GM19467 (cell line): ENCODE results near the gene KRTAP2-3.
"Not testable (repeated sequence)": the region's sequence is repeated elsewhere in the genome, so short reads cannot be mapped to it uniquely, and the experiment has no call there.

Experiments used
- ATAC-seq: cut with Tn5 transposase; IDR thresholded peaks from one replicate; pipeline ENCODE4 v1.9.1; 2021; ENCODE audit warnings: mild to moderate bottlenecking, moderate library complexity; ENCODE audit not compliant: unreplicated experiment

The KRTAP2-3 gene

DNA sequence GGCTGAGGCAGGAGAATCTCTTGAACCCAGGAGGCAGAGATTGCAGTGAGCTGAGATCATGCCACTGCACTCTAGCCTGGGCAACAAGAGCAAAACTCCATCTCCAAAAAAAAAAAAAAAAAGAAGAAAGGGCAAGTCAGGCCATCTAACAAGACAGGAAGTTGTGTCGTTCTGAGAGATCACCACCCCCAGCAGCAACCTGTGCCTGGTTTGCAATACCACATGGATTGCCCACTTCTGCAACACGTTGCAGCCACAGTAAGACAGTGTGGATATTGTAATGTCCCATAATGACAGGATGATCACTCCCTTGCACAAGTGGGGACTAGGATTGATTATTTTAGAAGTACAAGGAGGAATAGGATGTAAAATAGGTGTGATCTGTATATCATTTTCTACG is 9.1 kb upstream of the KRTAP2-3 start:
- no peak for ATAC-seq

DNA sequence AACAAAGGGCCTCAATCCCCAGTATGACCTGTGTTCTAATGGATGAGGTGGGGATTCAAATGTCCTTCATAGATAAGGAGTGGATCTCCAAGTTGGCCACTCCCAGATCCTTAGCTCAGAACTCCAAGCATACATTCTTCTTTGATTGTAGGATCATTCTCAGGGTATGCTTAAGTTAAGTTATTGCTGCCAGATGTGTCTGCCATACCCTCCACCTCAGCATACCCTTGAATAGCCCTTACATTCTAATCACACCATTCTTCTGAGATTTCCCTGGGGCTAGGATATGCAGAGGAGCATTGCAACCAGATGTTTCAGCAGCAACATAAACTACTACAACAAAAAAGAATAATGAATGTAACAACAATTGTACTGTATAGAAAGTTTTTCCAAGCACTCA is 7.4 kb upstream of the KRTAP2-3 start:
- no peak for ATAC-seq

DNA sequence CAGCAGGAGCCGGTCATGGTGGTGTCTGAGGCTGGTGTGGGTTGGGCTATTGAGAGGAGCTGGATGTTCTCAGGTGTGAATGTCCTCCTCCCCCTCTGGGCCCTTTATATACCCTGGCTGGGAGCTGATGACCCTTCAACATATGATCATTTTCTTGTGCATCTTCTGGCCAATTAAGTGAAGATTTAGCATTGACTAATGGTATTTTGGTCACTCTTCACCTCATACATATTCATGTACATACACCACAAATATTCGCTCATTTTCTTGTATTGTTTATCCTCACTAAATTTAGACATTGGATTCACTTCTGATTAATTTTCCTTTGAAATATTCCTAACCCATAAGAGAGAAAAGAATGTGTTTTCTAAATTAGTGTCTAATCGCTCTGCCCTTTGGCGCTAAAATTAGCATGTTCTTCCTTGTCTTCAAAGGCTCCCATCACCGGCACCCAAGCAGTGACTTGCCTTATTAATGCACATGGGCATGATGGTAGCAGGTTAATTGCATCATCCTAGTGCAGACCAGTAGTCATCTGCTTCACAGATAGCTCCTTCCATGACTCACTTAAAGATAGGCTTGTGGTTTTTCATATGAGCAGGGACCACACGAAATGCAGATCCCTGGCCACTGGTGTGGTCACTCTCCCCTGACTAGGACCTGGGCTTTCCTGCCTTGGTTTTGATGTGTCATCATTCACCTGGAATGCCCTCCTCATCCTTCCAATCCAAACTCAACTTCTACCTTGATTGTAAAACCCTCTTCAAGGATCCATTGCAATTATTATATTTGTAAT is 6.1 kb upstream of the KRTAP2-3 start, which contains the start of gene KRTAP2-4:
TSS of gene KRTAP2-4 (minus strand) at position 51 of the 796 bp plus-strand sequence. CDS start at position 17, 34 bp downstream.
- ATAC-seq = no peak

DNA sequence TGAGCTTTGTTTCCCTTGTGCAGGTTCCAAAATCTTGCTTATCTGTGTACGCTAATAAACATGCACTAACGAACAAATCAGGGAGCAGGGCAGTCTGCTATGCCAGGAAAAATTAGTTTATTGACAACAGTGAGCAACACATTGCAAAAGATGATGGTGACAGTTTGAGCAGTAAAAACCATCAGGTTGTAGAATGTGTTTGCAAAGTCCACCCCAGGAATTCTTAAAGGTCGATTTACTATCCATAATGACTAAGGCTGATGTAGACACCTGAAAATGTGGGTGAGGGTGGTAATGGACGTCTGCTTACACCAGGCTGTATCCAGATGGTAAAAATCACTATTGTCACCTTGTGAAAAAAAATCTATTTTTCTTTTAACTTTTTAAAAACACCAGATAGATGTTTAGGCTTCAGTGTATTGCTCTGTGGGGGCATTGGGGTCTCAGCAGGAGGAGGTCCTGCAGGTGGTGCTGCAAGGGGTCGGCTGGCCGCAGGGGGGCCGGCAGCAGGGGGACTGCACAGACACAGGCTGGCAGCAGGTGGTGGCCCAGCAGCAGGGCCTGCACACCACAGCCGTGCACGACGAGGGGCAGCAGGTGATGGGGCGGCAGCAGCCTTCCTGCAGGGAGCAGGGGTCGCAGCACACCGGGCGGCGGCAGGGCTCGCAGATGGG is 5.2 kb upstream of the KRTAP2-3 start:
- ATAC-seq = not testable (repeated sequence)

DNA sequence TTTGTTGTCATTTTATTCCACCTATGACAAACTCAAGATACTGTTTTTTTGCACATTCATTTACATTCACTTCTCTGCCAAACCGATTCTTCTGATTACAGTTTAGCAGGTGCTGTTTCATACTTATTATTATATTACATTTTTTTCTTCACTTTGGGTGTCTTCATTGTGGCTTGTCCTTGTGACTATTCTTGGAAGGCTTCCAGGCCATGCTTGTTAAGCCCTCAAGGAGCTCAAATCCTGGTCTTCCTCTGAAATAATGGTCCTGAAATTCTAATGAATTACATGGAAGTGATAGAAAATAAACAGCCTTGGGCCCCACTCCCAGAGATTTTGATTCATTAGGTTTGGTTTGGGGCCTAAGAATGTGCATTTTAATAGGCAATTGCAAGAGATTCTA is 4.4 kb upstream of the KRTAP2-3 start:
- ATAC-seq = no peak

DNA sequence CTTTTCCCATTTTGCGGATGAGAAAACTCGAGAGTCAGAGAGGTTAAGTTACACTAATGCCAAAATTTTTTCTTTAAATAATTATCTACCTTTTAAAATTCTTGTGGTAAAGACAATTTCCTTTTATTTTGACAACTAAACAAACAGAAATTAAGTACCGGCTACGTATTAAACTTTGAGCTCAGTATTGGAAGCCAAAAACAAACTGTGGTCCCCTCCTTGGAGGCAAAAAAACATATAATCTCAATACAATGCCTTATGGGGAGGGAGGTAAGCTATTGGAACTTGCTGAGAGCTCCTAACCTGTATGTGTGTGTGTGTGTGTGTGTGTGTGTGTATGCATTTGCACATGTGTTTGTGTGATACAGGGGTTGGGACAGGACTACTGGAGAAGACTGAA is 3.5 kb upstream of the KRTAP2-3 start:
- ATAC-seq = no peak

DNA sequence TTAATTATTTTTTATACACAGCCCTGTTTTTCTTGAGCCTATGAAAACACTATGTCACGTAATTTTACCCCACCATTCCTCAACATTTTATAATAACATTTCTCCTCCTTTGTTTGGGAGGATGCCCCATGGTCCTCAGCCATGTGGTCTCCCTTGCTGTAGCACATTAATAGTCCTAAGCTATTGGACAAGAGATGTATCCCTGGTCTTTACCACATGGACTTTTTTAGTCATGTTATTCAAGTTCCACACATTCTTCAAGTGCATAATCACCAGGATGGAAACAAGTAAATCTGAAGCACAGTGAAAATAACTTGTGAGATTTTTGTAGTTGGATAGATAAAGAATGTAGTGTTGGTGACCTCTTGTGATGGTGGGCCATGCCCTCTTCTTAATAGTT is 2.0 kb upstream of the KRTAP2-3 start:
- ATAC-seq = no peak

DNA sequence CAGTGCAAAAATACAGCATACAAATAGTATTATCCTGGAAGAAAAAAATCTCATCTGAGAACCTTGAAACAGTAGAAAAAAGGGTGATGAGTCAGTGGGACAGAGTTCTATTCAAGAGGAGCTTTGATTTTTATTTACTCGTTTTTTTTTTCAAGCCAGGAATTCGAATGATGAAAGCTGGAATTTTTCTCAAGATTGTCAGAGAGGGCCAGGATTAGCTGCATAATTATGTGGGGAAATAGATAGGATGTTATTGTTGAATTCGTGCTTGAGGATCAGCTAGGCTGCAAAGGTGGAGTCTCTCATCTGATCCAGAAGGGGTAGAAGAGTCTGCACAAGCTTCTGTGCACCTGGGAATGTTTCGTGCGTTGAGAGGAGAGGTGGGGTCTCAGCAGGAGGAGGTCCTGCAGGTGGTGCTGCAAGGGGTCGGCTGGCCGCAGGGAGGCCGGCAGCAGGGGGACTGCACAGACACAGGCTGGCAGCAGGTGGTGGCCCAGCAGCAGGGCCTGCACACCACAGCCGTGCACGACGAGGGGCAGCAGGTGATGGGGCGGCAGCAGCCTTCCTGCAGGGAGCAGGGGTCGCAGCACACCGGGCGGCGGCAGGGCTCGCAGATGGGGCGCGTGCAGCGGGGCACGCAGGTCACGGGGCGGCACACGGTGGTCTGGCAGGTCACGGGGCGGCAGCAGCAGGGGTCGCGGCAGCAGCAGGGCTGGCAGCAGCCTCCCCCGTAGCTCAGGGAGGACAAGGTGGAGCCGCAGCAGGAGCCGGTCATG is 450 bp downstream of the KRTAP2-3 start:
- not testable (repeated sequence) for ATAC-seq

DNA sequence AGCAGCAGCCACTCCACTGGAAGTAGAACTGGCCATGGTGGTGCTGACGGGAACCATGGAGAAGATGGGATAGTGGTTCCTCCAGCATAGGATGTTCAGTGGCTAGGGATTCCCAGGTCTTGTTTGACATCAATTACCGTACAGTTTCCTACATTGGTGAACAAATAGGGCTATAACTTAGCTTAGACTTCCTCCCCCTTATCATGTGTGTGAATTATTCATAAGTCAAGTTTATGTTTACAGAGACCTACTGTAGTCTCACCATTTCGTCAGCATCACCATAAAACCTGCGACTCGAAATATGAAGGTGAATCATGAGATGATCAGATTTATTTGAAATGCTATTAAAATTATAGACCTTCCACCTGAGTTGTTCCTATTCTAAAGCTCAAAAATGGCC is 1.2 kb downstream of the KRTAP2-3 start:
- ATAC-seq = no peak

DNA sequence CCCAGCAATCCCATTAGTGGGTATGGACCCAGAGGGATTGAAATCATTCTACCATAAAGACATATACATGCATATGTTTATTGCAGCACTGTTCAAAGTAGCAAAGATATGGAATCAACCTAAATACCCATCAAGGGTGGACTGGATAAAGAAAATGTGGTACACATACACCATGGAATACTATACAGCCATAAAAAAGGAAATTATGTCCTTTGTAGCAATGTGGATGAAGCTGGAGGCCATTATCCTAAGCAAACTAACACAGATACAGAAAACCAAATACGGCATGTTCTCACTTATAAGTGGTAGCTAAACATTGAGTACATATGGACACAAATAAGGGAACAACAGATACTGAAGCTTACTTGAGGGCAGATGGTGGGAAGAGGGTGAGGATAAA is 2.4 kb downstream of the KRTAP2-3 start:
- ATAC-seq = no peak

DNA sequence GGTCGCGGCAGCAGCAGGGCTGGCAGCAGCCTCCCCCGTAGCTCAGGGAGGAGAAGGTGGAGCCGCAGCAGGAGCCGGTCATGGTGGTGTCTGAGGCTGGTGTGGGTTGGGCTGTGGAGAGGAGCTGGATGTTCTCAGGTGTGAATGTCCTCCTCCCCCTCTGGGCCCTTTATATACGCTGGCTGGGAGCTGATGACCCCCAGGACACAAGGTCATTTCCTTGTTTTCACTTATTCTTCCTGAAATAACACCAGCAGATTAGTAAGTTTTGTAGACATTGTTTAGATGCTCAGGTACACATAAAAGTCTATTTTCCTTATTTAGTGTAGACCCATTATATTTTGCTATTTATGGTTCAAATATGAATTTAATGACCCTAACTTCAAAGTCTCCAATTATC is 4.8 kb downstream of the KRTAP2-3 start, which contains the start of gene KRTAP2-2:
TSS of gene KRTAP2-2 (minus strand) at position 101 of the 400 bp plus-strand sequence. CDS start at position 82, 19 bp downstream.
- not testable (repeated sequence) for ATAC-seq

DNA sequence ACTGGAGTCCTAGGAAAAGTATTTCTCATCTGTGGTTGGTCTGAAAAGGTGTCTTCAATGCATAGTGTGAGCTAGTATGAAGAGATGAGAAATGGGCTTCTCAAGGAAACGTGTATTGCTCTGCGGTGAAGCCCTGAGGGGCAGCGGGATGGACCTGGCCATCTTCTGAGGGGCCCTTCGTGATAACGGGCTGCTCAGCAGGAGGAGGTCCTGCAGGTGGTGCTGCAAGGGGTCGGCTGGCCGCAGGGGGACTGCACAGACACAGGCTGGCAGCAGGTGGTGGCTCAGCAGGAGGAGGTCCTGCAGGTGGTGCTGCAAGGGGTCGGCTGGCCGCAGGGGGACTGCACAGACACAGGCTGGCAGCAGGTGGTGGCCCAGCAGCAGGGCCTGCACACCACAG is 5.4 kb downstream of the KRTAP2-3 start:
- ATAC-seq = not testable (repeated sequence)

DNA sequence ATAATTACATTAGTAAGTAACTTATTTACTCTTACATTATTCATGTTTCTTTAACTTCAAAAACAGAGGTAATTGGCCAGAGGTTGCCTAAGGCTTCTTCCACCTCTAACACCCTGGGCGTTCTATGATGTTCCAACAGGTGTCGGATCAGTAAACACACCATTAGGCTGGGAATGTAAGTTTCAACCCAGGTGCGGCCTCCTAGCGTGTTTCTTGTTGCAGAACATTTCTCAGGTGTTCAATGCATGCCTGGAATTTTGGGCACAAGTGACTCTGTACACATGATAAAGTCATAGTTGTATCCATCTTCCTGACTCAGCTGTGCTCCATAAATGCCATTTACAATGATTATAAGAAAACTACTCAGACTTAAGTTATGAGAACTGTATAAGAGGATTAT is 5.9 kb downstream of the KRTAP2-3 start:
- no peak for ATAC-seq

DNA sequence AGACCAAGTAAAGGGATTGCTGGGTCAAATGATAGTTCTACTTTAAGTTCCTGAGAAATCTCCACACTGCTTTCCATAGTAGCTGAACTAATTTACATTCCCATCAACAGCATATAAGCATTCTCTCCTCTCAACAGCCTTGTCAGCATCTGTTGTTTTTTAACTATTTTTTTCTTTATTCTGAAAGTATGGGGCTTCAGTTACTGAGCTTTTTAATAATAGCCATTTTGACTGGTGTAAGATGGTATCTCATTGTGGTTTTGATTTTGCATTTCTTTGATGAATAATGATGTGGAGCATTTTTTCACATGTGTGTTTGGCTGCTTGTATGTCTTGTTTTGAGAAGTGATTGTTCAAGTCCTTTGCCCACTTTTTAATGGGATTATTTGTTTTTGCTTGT is 7.3 kb downstream of the KRTAP2-3 start:
- ATAC-seq = no peak

DNA sequence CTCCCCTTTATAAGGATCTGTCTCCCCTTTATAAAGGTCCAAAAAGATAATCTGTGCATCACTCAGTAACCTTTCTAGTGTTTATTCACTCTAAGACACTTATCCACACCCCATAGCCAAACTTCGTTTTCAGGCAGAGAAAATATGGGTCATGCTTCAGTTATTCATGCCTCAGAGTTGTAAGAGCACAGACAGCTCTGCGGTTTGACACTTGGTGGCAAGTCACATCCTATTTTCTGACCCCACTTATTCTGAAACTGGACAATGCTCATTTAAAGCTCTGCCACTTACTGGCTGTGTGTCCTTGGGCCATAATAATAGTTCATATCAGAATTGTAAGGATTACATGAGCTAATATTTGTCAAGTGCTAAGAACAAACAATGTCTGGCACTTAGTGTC is 10.8 kb downstream of the KRTAP2-3 start:
- no peak for ATAC-seq

DNA sequence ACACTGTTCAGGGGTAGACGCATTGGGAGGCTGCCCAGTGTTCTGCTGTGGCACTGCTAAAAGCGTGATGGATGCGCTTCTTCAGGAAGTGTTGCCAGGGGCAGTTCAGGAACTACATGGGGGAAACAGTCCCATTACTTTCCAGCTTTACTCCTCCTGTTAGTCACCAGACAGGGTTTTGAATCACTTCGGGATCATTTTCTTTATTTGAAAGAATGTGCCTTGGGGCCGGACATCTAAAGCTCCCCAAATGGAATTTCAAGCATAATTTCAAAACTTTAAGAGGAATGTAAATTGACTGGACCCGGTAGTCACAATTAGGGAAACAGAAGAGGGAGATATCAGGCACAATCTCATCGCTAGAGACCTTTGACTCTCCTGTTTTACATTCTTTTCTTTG is 11.5 kb downstream of the KRTAP2-3 start:
- ATAC-seq = no peak

DNA sequence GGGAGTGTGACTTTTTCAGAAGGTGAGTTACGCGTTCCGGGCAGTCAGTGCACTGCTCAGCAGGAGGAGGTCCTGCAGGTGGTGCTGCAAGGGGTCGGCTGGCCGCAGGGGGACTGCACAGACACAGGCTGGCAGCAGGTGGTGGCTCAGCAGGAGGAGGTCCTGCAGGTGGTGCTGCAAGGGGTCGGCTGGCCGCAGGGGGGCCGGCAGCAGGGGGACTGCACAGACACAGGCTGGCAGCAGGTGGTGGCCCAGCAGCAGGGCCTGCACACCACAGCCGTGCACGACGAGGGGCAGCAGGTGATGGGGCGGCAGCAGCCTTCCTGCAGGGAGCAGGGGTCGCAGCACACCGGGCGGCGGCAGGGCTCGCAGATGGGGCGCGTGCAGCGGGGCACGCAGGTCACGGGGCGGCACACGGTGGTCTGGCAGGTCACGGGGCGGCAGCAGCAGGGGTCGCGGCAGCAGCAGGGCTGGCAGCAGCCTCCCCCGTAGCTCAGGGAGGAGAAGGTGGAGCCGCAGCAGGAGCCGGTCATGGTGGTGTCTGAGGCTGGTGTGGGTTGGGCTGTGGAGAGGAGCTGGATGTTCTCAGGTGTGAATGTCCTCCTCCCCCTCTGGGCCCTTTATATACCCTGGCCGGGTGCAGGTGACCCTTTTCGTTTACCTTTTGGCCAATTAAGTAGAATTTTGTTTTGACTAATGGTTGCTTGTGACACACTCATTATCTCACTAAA is 13.0 kb downstream of the KRTAP2-3 start, which contains the start of gene KRTAP2-1:
TSS of gene KRTAP2-1 (minus strand) at position 582 of the 731 bp plus-strand sequence. CDS start at position 533, 49 bp downstream.
- ATAC-seq = not testable (repeated sequence)

DNA sequence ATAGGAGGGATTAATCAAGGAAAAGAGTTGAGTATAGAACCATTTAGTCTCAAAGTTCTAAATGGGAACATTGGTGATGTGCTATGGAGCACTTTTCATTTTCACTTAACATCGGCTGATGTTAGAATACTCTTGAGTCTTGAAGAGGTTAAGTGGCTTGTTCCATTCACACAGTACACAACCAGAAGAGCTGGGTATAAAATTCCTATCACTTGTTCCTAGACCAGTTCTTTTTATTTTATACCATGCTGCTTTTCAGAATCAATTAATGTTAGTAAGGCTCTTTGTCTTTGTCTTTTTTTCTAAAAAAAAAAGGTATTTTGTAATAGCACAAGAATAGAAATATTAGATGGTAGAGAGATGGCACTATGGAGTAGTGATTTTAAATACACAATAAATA is 17.0 kb downstream of the KRTAP2-3 start:
- ATAC-seq = no peak

DNA sequence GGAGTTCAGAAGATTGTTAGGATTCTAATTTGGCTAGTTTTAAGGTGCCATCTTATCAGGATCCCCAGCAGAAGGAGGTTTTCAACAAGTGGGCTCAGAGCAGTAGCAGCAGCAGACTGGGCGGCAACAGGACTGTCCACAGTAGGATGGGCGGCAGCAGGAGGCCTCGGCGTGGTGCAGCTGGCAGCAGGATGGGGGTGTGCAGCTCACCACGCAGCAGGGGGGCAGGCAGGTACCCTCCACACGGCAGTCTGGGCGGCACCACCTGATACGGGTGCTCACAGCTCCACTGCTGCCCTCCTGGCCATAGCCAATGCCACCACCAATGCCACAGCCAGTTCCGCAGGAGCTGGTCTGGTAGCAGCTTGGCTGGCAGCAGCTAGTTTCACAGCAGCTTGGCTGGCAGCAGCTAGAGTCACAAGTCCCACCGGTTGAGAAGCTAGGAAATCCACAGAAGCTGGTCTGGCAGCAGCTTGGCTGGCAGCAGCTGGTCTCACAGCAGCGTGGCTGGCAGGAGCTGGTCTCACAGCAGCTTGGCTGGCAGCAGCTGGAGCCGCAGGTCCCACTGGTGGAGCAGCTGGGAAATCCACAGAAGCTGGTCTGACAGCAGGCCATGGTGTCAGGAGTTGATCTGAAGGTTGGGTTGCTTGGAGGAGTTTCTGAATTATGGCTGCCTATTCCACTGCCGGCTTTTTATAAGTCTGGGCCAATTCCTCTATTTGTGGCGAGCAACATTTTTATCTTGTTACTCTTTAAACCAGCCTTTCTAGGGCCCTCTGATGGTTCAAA is 18.9 kb downstream of the KRTAP2-3 start, which contains the start of gene KRTAP1-1:
TSS of gene KRTAP1-1 (minus strand) at position 668 of the 789 bp plus-strand sequence. CDS start at position 615, 53 bp downstream.
- ATAC-seq = not testable (repeated sequence)
